ENCODE data around the gene KIAA1671.

GRCh38 chr22:25182131-25183110 lies 229.9 kb downstream of the KIAA1671 start:
- TF ChIP-seq ZNF274 (IDR thresholded peaks at IDR 0.05; ENCODE audit: low read depth, low read length) (no peak), YY1 (IDR thresholded peaks at IDR 0.05; ENCODE audit: insufficient read depth, insufficient read length) (no peak)
